ENCODE results near the gene PHLDB2. TPM values are rescaled to one million over a fixed set of nuclear protein-coding genes. Genes with fewer than 3 reads are reported as not detected.

Gene PHLDB2
- total and polyA plus RNA-seq, 2 of the 8 experiments (the other 6 are each of a cell fraction or from before 2014, with no cell fraction given): 5.8 to 22.6 TPM

DNA sequence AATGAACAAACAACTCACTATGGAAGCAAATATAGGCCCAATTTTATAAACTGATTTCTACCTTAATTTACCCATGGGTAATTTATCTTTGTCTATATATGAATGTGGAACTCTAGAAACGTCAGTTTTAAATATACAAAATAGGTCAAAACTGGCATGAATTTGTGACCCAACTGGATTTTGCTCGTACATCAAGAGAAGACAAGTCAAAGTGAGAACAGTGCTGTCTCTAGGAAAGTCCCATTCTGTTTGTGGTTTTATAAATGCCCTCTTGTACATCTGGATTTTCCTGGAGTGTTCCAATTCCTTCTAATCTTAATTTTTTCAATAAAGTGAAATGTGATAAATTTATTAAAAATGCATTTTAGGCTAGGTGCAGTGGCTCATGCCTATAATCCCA lies 69.5 kb downstream of the PHLDB2 start:
- no peak overlapping the region for H3K4me2 ChIP-seq (ENCODE audit: insufficient read depth in 1 of 2, low read depth in 2 of 2, low read length in 2 of 2)
- DNase-seq (ENCODE audit: low read depth in 1 of 2, low spot score in 2 of 2): no peak
- peaks cover 0 to 2% (median 0%) of the 10 kb centered on the region in 4 experiments; a peak in 1 of 7 replicates for H3K4me1 ChIP-seq (replicated peaks in 1 of 4; ENCODE audit: control insufficient read depth in 3 of 4, insufficient read depth in 4 of 4, low read length in 3 of 4)
- H3K18ac ChIP-seq (ENCODE audit: extremely low read depth, low read length): no peak overlapping the region
- H3K4ac ChIP-seq (replicated peaks; ENCODE audit: insufficient read length, low read depth, low read length): no peak overlapping the region
- no peak overlapping the region for H3K14ac ChIP-seq (ENCODE audit: insufficient read length)
- H2AFZ ChIP-seq (ENCODE audit: low read length): no peak overlapping the region
- no peak overlapping the region for H2BK15ac ChIP-seq (ENCODE audit: low read length)
- no peak for FAIRE-seq
- peaks cover 0 to 3% of the 10 kb centered on the region in 2 experiments for H4K20me1 ChIP-seq (replicated peaks in 1 of 2; ENCODE audit: control insufficient read depth in 1 of 2, insufficient read depth in 2 of 2, low read length in 2 of 2)
- 82% methylated on average over 2 of the region's 2 CpGs; no CpG with 5 or more reads in 1 of the 2 experiments for WGBS, 2 experiments (ENCODE audit: extremely low coverage in 1 of 2, insufficient coverage in 1 of 2, insufficient read length in 1 of 2, insufficient replicate concordance in 2 of 2, low coverage in 1 of 2, low lambda C conversion rate in 2 of 2, missing lambda C conversion rate in 1 of 2)
- no peak overlapping the region for H3K56ac ChIP-seq (replicated peaks; ENCODE audit: insufficient read length, low read depth, low read length)
- TF ChIP-seq, protein P1, sequence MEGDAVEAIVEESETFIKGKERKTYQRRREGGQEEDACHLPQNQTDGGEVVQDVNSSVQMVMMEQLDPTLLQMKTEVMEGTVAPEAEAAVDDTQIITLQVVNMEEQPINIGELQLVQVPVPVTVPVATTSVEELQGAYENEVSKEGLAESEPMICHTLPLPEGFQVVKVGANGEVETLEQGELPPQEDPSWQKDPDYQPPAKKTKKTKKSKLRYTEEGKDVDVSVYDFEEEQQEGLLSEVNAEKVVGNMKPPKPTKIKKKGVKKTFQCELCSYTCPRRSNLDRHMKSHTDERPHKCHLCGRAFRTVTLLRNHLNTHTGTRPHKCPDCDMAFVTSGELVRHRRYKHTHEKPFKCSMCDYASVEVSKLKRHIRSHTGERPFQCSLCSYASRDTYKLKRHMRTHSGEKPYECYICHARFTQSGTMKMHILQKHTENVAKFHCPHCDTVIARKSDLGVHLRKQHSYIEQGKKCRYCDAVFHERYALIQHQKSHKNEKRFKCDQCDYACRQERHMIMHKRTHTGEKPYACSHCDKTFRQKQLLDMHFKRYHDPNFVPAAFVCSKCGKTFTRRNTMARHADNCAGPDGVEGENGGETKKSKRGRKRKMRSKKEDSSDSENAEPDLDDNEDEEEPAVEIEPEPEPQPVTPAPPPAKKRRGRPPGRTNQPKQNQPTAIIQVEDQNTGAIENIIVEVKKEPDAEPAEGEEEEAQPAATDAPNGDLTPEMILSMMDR (IDR thresholded peaks at IDR 0.05; ENCODE audit: control extremely low read depth in 1 of 3, insufficient read depth in 1 of 3, low read depth in 1 of 3, low read length in 3 of 3): no peak
- TF ChIP-seq SP4 (IDR thresholded peaks at IDR 0.05; ENCODE audit: low read length) (no peak), MAFK (IDR thresholded peaks at IDR 0.05; ENCODE audit: low read depth, low read length) (no peak), SP2 (IDR thresholded peaks at IDR 0.05; ENCODE audit: low read length) (no peak), SIN3A (conservative IDR thresholded peaks at IDR 0.05 in 1 of 2, IDR thresholded peaks at IDR 0.05 in 1 of 2; ENCODE audit: low read depth in 1 of 2, low read length in 2 of 2) (no peak), RAD21 (IDR thresholded peaks at IDR 0.05 in 1 of 2, conservative IDR thresholded peaks at IDR 0.05 in 1 of 2; ENCODE audit: low read depth in 2 of 2, low read length in 2 of 2) (no peak)
- TF ChIP-seq, protein P2, sequence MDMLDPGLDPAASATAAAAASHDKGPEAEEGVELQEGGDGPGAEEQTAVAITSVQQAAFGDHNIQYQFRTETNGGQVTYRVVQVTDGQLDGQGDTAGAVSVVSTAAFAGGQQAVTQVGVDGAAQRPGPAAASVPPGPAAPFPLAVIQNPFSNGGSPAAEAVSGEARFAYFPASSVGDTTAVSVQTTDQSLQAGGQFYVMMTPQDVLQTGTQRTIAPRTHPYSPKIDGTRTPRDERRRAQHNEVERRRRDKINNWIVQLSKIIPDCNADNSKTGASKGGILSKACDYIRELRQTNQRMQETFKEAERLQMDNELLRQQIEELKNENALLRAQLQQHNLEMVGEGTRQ (IDR thresholded peaks at IDR 0.05; ENCODE audit: low read length): no peak
- H4K5ac ChIP-seq (ENCODE audit: insufficient read length, low read depth, low read length): no peak overlapping the region
- H3K27me3 ChIP-seq (replicated peaks in 1 of 4; ENCODE audit: control insufficient read depth in 3 of 4, extremely low read depth in 1 of 4, insufficient read depth in 3 of 4, low read length in 3 of 4): no peaks in the 10 kb centered on the region; a peak in 1 of 7 replicates
- no peaks in the 10 kb centered on the region for H3K79me1 ChIP-seq (ENCODE audit: low read depth, low read length)
- no peaks in the 10 kb centered on the region for H3K36me3 ChIP-seq (ENCODE audit: control insufficient read depth in 2 of 4, insufficient read depth in 4 of 4, low read length in 3 of 4)
- H3K79me2 ChIP-seq (ENCODE audit: control insufficient read depth in 1 of 2, insufficient read depth in 2 of 2, low read length in 2 of 2): no peaks in the 10 kb centered on the region
- H4K91ac ChIP-seq (replicated peaks; ENCODE audit: insufficient read length, low read length): no peak overlapping the region
- ChIA-PET CTCF (ENCODE audit: partially characterized antibody) (no interaction called here), POLR2A (ENCODE audit: partially characterized antibody) (no interaction called here)
- H3K9ac ChIP-seq (replicated peaks in 1 of 4; ENCODE audit: extremely low read depth in 1 of 4, low read depth in 3 of 4, low read length in 3 of 4): no peak overlapping the region
- H3K23ac ChIP-seq (ENCODE audit: insufficient read length): no peak overlapping the region
- H3K23me2 ChIP-seq (ENCODE audit: low read depth, low read length): no peaks in the 10 kb centered on the region
- H3K4me3 ChIP-seq (ENCODE audit: extremely low read depth in 1 of 4, insufficient read depth in 2 of 4, low read depth in 3 of 4, low read length in 4 of 4): no peak overlapping the region
- no peak overlapping the region for H2AK5ac ChIP-seq (ENCODE audit: low read depth, low read length)
- H3K9me3 ChIP-seq (ENCODE audit: insufficient read depth in 2 of 2, low read depth in 1 of 2, low read length in 1 of 2): no peaks in the 10 kb centered on the region
- no peak overlapping the region for H2BK120ac ChIP-seq (replicated peaks; ENCODE audit: low read depth, low read length)
- H3K27ac ChIP-seq (ENCODE audit: low read depth, low read length): no peak overlapping the region
- no peak overlapping the region for H2BK12ac ChIP-seq (ENCODE audit: low read depth, low read length)
- no peak overlapping the region for H4K8ac ChIP-seq (ENCODE audit: extremely low read depth, insufficient read depth, low read length)
- H2BK20ac ChIP-seq (ENCODE audit: low read length): no peak overlapping the region
- H2BK5ac ChIP-seq (ENCODE audit: low read depth, low read length): no peak overlapping the region

Data from H1 (cell line).